IMR-90 (cell line): ENCODE measurements around the gene SMARCA5. TPM values are rescaled to one million over a fixed set of nuclear protein-coding genes. Genes with fewer than 3 reads are reported as not detected.

ENCODE experiments used
- ATAC-seq: fragments of 200-7000 bp; cut with Tn5 transposase; 2 replicates; pipeline ENCODE4 v1.9.1; 2020; ENCODE audit warnings: low read depth, mild to moderate bottlenecking, moderate library complexity
- BruUV-seq: library from RNA; stranded (reverse); fragments of 400-500 nt; replicated peaks from 2 replicates; lab custom pipeline; 2021; lab: Mats Ljungman, UMichigan
- CTCF ChIA-PET: fragments of 300-600 bp; formaldehyde crosslinking; extraction: SDS; loops from one replicate; lab custom pipeline; 2021; ENCODE audit warnings: antibody characterized with exemption; lab: Yijun Ruan, JAX
- POLR2A ChIA-PET: fragments of 300-600 bp; sonication (Branson Sonifier 250); formaldehyde crosslinking; loops from one replicate; lab custom pipeline; 2022; ENCODE audit warnings: antibody characterized with exemption; ENCODE audit not compliant: unreplicated experiment; lab: Charles Lee
- DNase-seq: peaks from one replicate; pipeline ENCODE4 v3.0.0; 2013
- H2AFZ ChIP-seq: replicated peaks from 2 replicates; pipeline ENCODE3; 2013; ENCODE audit warnings: low read length, mild to moderate bottlenecking; ENCODE audit not compliant: poor library complexity
- H2AK5ac ChIP-seq: 2 replicates; pipeline ENCODE4 v1.6.1; 2013; ENCODE audit warnings: low read depth, low read length, inconsistent platforms
- H2AK9ac ChIP-seq: replicated peaks from 2 replicates; pipeline ENCODE3; 2013; ENCODE audit warnings: mild to moderate bottlenecking, low read depth, low read length, moderate library complexity; ENCODE audit not compliant: poor library complexity
- H2BK120ac ChIP-seq: 2 replicates; pipeline ENCODE4 v1.6.1; 2013; ENCODE audit warnings: low read depth, low read length, inconsistent platforms
- H2BK15ac ChIP-seq: 3 replicates; pipeline ENCODE4 v1.6.1; 2013; ENCODE audit warnings: low read depth, low read length, inconsistent platforms
- H2BK20ac ChIP-seq: 2 replicates; pipeline ENCODE4 v1.6.1; 2013; ENCODE audit warnings: low read depth, mild to moderate bottlenecking, inconsistent platforms, low read length, moderate library complexity
- H2BK5ac ChIP-seq: 2 replicates; pipeline ENCODE4 v1.6.1; 2013; ENCODE audit warnings: mild to moderate bottlenecking, low read depth, low read length, inconsistent platforms; ENCODE audit not compliant: poor library complexity, severe bottlenecking
- H3K14ac ChIP-seq: replicated peaks from 2 replicates; pipeline ENCODE4 v1.6.1; 2013; ENCODE audit warnings: low read depth, low read length, inconsistent platforms
- H3K18ac ChIP-seq: 2 replicates; pipeline ENCODE4 v1.6.1; 2013; ENCODE audit warnings: low read depth, low read length, control low read depth
- H3K23ac ChIP-seq: 2 replicates; pipeline ENCODE4 v1.6.1; 2013; ENCODE audit warnings: low read depth, low read length, inconsistent platforms
- H3K27ac ChIP-seq: 2 replicates; pipeline ENCODE4 v1.5.1; 2013; ENCODE audit warnings: mild to moderate bottlenecking, control low read depth, low read length; ENCODE audit not compliant: insufficient read depth
- H3K27me3 ChIP-seq: 2 replicates; pipeline ENCODE4 v1.6.1; 2013; ENCODE audit warnings: low read length; ENCODE audit not compliant: control insufficient read depth, insufficient read depth
- H3K36me3 ChIP-seq: 2 replicates; pipeline ENCODE4 v1.6.1; 2013; ENCODE audit warnings: low read length, mixed read lengths; ENCODE audit not compliant: control insufficient read depth, insufficient read depth
- H3K4ac ChIP-seq: 2 replicates; pipeline ENCODE4 v1.6.1; 2013; ENCODE audit warnings: low read depth, low read length, inconsistent platforms
- H3K4me1 ChIP-seq: 2 replicates; pipeline ENCODE4 v1.6.1; 2013; ENCODE audit warnings: low read length, mixed read lengths; ENCODE audit not compliant: control insufficient read depth, insufficient read depth
- H3K4me2 ChIP-seq: 2 replicates; pipeline ENCODE4 v1.6.1; 2013; ENCODE audit warnings: low read depth, mild to moderate bottlenecking, control low read depth, low read length, moderate library complexity
- H3K4me3 ChIP-seq: 2 replicates; pipeline ENCODE4 v1.5.1; 2013; ENCODE audit warnings: low read depth, mild to moderate bottlenecking, control low read depth, low read length, moderate library complexity; ENCODE audit not compliant: insufficient read depth
- H3K56ac ChIP-seq: 2 replicates; pipeline ENCODE4 v1.6.1; 2013; ENCODE audit warnings: low read length, inconsistent platforms; ENCODE audit not compliant: insufficient read depth; ENCODE audit errors: extremely low read depth
- H3K79me1 ChIP-seq, 2 experiments: 2 replicates each; pipeline ENCODE4 v1.6.1; 2013; ENCODE audit warnings: low read length in 2 of 2, inconsistent platforms in 1 of 2, low read depth in 1 of 2
- H3K9ac ChIP-seq: 2 replicates; pipeline ENCODE4 v1.6.1; 2013; ENCODE audit warnings: low read depth, low read length, control low read depth
- H3K9me1 ChIP-seq: 2 replicates; pipeline ENCODE4 v1.6.1; 2013; ENCODE audit warnings: low read length, inconsistent platforms; ENCODE audit not compliant: insufficient read depth
- H3K9me3 ChIP-seq: 2 replicates; pipeline ENCODE4 v1.6.1; 2013; ENCODE audit warnings: low read length; ENCODE audit not compliant: control insufficient read depth, insufficient read depth
- H4K20me1 ChIP-seq: 2 replicates; pipeline ENCODE4 v1.6.1; 2013; ENCODE audit warnings: low read length, inconsistent platforms; ENCODE audit not compliant: insufficient read depth
- H4K5ac ChIP-seq: 2 replicates; pipeline ENCODE4 v1.6.1; 2013; ENCODE audit warnings: mild to moderate bottlenecking, low read depth, low read length, control low read depth
- H4K8ac ChIP-seq, 2 experiments: 2 replicates each; pipeline ENCODE4 v1.6.1; 2013; ENCODE audit warnings: low read depth in 2 of 2, low read length in 2 of 2, control low read depth in 1 of 2, inconsistent platforms in 1 of 2
- H4K91ac ChIP-seq: 2 replicates; pipeline ENCODE4 v1.6.1; 2013; ENCODE audit warnings: low read depth, low read length, inconsistent platforms; ENCODE audit not compliant: insufficient read depth
- CEBPB ChIP-seq: IDR thresholded peaks from 2 replicates; pipeline ENCODE4 v1.6.1; 2012; ENCODE audit warnings: low read depth, low read length, improper control_type of control experiment
- WGBS, 2 experiments: methylation state at CpG; one replicate each; pipeline versions ENCODE4 v1.1.5 to v1.1.7; 2013; ENCODE audit warnings: missing lambda C conversion rate in 2 of 2; ENCODE audit not compliant: insufficient read length in 1 of 2; ENCODE audit errors: extremely low coverage in 2 of 2; 5-methylcytosine and 5-hydroxymethylcytosine counted together
- dilution Hi-C: fragments of 300-500 bp; cut with HindIII; formaldehyde crosslinking; loops from one replicate; pipeline ENCODE4 v1.14.3; 2018; ENCODE audit warnings: low sequenced_read_pairs; ENCODE audit not compliant: unreplicated experiment
- in situ Hi-C: fragments of 300-500 bp; cut with MboI; formaldehyde crosslinking; loops from 3 replicates; pipeline ENCODE4 v1.14.3; 2019; ENCODE audit warnings: low sequenced_read_pairs, inconsistent platforms, mixed read lengths
- intact Hi-C: fragments of 100-400 bp; cut with micrococcal nuclease; formaldehyde crosslinking; loops from 2 replicates; pipeline ENCODE4 v1.10.0; 2022
- polyA plus RNA-seq, 3 experiments: library from polyadenylated mRNA; depleted of rRNA; stranded (reverse); fragments of >200 nt; gene quantifications; 2 replicates each; pipeline ENCODE4 v1.2.3, GENCODE V29; 2012; ENCODE audit warnings: low replicate concordance in 1 of 3
- total RNA-seq: library from RNA; depleted of rRNA; stranded (reverse); fragments of >200 nt; gene quantifications from 2 replicates; pipeline ENCODE4 v1.2.3, GENCODE V29; 2012
- TF ChIP-seq, protein P1 (sequence below): fragments of 150-350 bp; IDR thresholded peaks from 2 replicates; pipeline ENCODE4 v1.6.1; 2017; ENCODE audit warnings: mild to moderate bottlenecking, antibody characterized with exemption, low read length, low read depth

The SMARCA5 gene
- total and polyA plus RNA-seq, 2 of the 4 experiments (the other 2 are of a cell fraction) = 11.5 to 14.7 TPM

DNA sequence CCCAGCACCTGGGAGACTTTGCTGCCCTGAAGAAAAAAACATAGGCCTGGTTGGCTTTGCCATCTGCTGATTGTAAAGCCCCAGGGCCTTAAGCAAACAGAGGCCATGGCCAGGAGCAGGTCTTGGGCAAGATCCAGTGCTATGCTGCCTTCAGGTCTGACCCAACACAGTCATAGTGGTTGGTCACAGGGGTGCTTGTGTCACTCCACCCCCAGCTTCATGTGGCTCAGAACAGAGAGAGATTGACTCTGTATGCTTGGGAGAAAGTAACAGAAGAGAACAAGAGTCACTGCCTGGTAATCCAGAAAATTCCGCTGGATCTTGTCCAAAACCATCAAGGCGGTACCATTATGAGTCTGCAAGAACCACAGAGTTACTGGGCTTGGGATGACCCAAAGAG, 24.4 kb upstream of the SMARCA5 start:
- Histone ChIP-seq H3K56ac (no peak overlapping the region), H3K9me3 (no peaks in the 10 kb centered on the region), H2BK15ac (no peak overlapping the region), H4K20me1 (no peaks in the 10 kb centered on the region), H4K91ac (no peak overlapping the region), H2AK5ac (no peak overlapping the region), H3K9me1 (no peaks in the 10 kb centered on the region), H3K27me3 (no peaks in the 10 kb centered on the region), H2BK20ac (no peak overlapping the region), H3K4me2 (no peak overlapping the region), H3K36me3 (no peaks in the 10 kb centered on the region), H3K4ac (no peak overlapping the region), H3K18ac (no peak overlapping the region), H2AFZ (no peak overlapping the region), H3K27ac (no peak overlapping the region), H3K79me1 (no peaks in the 10 kb centered on the region), H3K14ac (no peak overlapping the region), H2AK9ac (no peak overlapping the region), H3K4me1 (no peaks in the 10 kb centered on the region), H3K9ac (no peak overlapping the region), H2BK120ac (no peak overlapping the region), H4K8ac (no peak overlapping the region), H3K23ac (no peak overlapping the region), H2BK5ac (no peak overlapping the region), H4K5ac (no peak overlapping the region), H3K4me3 (no peak overlapping the region)
- ATAC-seq (no peak), DNase-seq (peak; percentile 28)
- WGBS, 2 experiments = 80% methylated on average over 1 of the region's 2 CpGs; no CpG with 5 or more reads in 1 of the 2 experiments
- TF ChIP-seq, protein P1, sequence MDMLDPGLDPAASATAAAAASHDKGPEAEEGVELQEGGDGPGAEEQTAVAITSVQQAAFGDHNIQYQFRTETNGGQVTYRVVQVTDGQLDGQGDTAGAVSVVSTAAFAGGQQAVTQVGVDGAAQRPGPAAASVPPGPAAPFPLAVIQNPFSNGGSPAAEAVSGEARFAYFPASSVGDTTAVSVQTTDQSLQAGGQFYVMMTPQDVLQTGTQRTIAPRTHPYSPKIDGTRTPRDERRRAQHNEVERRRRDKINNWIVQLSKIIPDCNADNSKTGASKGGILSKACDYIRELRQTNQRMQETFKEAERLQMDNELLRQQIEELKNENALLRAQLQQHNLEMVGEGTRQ = no peak
- no peak for TF ChIP-seq CEBPB
- intact Hi-C loops (loop anchor here (10.0 kb wide), 1 partner anchor 644 kb away; the partner anchor contains the start of gene INPP4B), in situ Hi-C loops (loop anchor here (5.0 kb wide), 1 partner anchor 287 kb away; no protein-coding TSS in a partner anchor), dilution Hi-C loops (no loop called here)
- ChIA-PET CTCF (no interaction called here), POLR2A (no interaction called here)
- BruUV-seq = no TSS peak
